GM18861 (cell line): Measurements from ENCODE around the gene KRTAP10-4.
"Not testable (repeated sequence)": the region's sequence is repeated elsewhere in the genome, so short reads cannot be mapped to it uniquely, and the experiment has no call there.

Experiments
- ATAC-seq: cut with Tn5 transposase; IDR thresholded peaks from one replicate; pipeline ENCODE4 v1.9.1; 2021; ENCODE audit not compliant: unreplicated experiment

Gene KRTAP10-4

DNA sequence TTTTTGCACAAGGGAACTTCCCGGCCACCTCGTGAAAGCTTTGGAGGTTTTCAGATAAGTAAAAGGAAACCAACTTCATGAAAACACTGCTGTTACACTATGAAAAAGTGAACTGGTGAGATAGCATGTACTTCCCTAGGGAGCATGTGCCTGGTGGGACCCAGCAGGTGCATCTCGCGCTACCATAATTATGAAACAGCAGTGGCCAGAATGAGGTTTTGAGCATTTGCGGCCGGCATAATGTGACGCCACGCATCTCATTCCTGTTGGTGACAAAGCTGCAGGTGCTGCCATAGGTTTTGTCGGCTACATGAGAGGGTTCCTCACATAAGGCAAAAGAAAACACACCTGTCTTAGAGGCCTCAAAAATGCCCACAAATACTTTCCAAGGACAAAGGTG, 16.6 kb upstream of the KRTAP10-4 start:
- ATAC-seq, result no peak

GRCh38 chr21:44557491-44558328, 15.8 kb upstream of the KRTAP10-4 start:
- ATAC-seq, result no peak

GRCh38 chr21:44558329-44558675, 15.2 kb upstream of the KRTAP10-4 start:
- ATAC-seq, result not testable (repeated sequence)

GRCh38 chr21:44558695-44559094, 14.8 kb upstream of the KRTAP10-4 start, which contains the start of gene KRTAP10-3:
Gene KRTAP10-3, minus strand, starts transcription at chr21:44558795. Its CDS starts 80 bp downstream, at chr21:44558715.
- ATAC-seq, result no peak

GRCh38 chr21:44564099-44564498, 9.4 kb upstream of the KRTAP10-4 start:
- ATAC-seq, result no peak

GRCh38 chr21:44564886-44565598, 8.5 kb upstream of the KRTAP10-4 start:
- no peak for ATAC-seq

DNA sequence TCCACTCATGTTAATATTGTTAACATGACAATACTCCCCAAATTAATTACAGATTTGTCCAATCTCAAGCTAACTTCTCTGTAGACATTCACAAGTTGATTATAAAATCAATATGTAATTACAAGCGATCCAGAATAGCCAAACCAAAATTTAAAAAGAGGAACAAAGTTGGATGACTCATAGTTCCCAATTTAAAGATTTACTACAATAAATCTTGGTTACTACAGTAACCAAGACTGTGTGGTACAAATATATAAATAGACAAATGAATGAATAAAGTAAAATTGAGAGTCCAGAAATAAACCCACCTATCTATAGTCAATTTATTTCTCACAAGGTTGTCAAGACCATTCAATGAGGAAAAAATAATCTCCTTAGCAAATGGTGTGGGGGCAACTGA, 7.1 kb upstream of the KRTAP10-4 start:
- no peak for ATAC-seq

DNA sequence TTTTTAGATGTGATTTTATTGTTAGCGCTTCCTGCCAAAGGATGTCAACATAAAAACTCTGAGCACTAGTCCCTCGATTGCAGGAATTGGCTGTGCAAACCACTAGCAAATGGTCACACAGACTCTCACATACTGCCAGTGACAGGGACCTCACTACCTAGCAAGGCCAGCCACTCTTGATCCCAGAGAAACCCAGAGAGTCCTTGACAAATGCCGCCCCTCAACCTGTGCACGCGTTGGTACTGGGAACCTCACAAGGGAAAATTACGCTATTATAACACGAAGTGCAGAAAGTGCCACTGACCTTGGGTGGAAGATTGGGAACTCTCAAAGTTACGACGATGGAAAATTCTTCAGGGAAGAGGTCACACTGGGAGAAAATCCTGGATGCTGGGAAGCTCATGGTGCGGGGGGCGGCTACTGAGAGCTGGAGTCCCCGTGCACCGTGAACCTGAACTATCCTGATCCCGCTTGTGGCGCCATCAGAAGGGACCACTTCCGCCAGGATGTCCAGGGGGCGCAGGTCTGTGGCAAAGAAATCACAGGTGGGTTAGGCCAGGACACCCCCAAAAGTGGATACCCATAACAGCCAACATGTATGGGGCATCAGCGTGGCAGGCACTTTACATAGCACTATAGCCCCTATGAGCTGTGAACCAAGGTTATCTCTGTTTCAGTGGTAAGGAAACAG, 5.9 kb upstream of the KRTAP10-4 start:
- ATAC-seq, result no peak

DNA sequence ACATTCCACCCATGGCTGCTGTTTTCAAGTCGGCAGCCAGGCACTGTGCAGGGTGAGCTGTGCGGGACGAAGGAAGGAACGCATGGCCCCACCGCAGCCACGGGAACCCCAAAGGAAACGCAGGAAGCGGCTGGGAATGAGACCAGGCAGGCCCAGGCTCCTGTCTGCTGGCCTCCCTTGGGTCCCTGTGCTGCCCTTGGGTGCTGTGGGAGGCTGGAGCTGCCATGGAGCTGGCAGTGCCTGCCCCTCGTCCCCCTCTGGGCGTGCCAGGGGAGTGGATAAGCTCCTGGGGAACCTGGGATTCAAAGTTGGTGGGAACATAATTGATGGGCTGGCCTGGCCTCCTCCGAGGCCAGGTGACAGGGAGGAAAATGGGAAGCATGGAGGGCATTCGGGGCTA, 5.3 kb upstream of the KRTAP10-4 start:
- ATAC-seq, result no peak

- no peak for ATAC-seq
These were observed 4.6 kb upstream of the KRTAP10-4 start for GRCh38 chr21:44568667-44569556.

- ATAC-seq, result no peak
These were observed 3.5 kb upstream of the KRTAP10-4 start for GRCh38 chr21:44569861-44570517.

DNA sequence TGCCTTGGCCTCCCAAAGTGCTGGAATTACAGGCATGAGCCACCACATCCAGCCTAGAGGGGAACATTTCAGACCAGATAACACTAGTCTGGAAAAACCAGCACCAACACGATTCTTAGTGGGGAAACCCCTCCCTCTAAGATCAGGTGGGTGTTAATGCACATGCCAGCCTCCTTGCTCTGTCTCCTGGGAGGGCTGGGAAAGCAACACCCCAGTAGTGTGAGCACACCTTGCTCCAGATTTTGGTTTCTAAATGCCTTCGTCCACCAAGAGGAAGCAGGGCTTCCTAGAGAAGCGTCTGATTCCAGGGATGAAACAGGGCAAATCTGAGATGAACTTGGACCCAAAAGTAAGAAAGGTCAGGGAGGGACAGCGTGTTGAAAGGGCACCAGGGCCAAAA, 2.2 kb upstream of the KRTAP10-4 start:
- no peak for ATAC-seq

- ATAC-seq, result no peak
These were observed 1.4 kb upstream of the KRTAP10-4 start for GRCh38 chr21:44571844-44572782.

- ATAC-seq, result no peak
These were observed 458 bp upstream of the KRTAP10-4 start for GRCh38 chr21:44572959-44573583.

DNA sequence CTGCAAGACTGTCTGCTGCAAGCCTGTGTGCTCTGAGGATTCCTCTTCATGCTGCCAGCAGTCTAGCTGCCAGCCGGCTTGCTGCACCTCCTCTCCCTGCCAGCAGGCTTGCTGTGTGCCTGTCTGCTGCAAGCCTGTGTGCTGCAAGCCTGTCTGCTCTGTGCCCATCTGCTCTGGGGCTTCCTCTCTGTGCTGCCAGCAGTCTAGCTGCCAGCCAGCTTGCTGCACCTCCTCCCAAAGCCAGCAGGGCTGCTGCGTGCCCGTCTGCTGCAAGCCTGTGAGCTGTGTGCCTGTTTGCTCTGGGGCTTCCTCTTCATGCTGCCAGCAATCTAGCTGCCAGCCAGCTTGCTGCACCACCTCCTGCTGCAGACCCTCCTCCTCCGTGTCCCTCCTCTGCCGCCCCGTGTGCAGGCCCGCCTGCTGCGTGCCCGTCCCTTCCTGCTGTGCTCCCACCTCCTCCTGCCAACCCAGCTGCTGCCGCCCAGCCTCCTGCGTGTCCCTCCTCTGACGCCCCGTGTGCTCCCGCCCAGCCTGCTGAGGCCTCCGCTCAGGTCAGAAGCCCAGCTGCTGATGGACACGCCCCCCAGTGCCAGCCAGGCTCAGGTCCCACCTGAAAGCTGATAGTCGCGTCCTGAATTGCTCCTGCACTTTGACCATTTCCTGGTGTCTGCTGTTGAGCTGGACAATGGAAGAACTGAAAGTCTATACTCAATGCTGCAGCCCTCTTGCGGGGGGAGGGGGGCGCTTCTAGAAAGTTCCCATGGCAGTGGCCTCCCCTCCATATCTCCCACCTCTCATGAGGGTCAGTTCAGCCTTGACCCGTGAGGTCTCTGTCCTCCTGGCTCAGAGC, 1.2 kb downstream of the KRTAP10-4 start:
- ATAC-seq, result no peak

- no peak for ATAC-seq
These were observed 1.9 kb downstream of the KRTAP10-4 start for GRCh38 chr21:44575307-44576024.

GRCh38 chr21:44576025-44576420, 2.5 kb downstream of the KRTAP10-4 start:
- ATAC-seq, result no peak
